Retinal pigment epithelial cell (primary cell): ENCODE data around the gene NCKAP5L.

ENCODE experiments used
- DNase-seq: peaks from one replicate; pipeline ENCODE4 v3.0.0-alpha.2; 2010; ENCODE audit warnings: low read depth
- H3K4me3 ChIP-seq: 2 replicates; pipeline ENCODE4 v1.5.1; 2011; ENCODE audit warnings: mild to moderate bottlenecking, low read length, control low read depth, moderate library complexity
- CTCF ChIP-seq: conservative IDR thresholded peaks from 2 replicates; pipeline ENCODE4 v1.5.1; 2011; ENCODE audit warnings: low read depth, low read length, control low read depth, inconsistent platforms

The NCKAP5L gene

GRCh38 chr12:49821373-49822287 lies 6.6 kb downstream of the NCKAP5L start:
- no peak for DNase-seq
- no peak for TF ChIP-seq CTCF
- no peak overlapping the region for H3K4me3 ChIP-seq

- no peak overlapping the region for H3K4me3 ChIP-seq
- no peak for TF ChIP-seq CTCF
- no peak for DNase-seq
Measured at GRCh38 chr12:49819786-49820185, 8.4 kb downstream of the NCKAP5L start.

GRCh38 chr12:49818241-49818895 lies 9.8 kb downstream of the NCKAP5L start:
- H3K4me3 ChIP-seq: no peak overlapping the region
- no peak for DNase-seq
- TF ChIP-seq CTCF: no peak

- DNase-seq: no peak
- TF ChIP-seq CTCF: no peak
- no peak overlapping the region for H3K4me3 ChIP-seq
Measured at GRCh38 chr12:49813131-49813530, 15.1 kb downstream of the NCKAP5L start.

- DNase-seq: no peak
- H3K4me3 ChIP-seq: no peak overlapping the region
- TF ChIP-seq CTCF: no peak
Measured at GRCh38 chr12:49811961-49812401, 16.2 kb downstream of the NCKAP5L start.

GRCh38 chr12:49811136-49811535 lies 17.1 kb downstream of the NCKAP5L start:
- TF ChIP-seq CTCF: no peak
- H3K4me3 ChIP-seq: no peak overlapping the region
- no peak for DNase-seq
